Brain microvascular endothelial cell (primary cell): ENCODE data around the gene TPRN.
A peak's percentile ranks its signal among the peaks of the same experiment; 100 is the strongest.

ENCODE experiments used
- DNase-seq: peaks from one replicate; pipeline ENCODE4 v3.0.0-alpha.2; 2020
- H3K27ac ChIP-seq: fragments of 250-450 bp; sonication (Bioruptor Pico); 2 replicates; pipeline ENCODE4 v1.5.1; 2020; ENCODE audit warnings: mild to moderate bottlenecking, moderate library complexity
- H3K27me3 ChIP-seq: fragments of 250-450 bp; sonication (Bioruptor Pico); replicated peaks from 2 replicates; pipeline ENCODE4 v1.5.1; 2020; ENCODE audit warnings: mild to moderate bottlenecking
- H3K36me3 ChIP-seq: fragments of 250-450 bp; sonication (Bioruptor Pico); replicated peaks from 2 replicates; pipeline ENCODE4 v1.5.1; 2020; ENCODE audit warnings: mild to moderate bottlenecking
- H3K4me3 ChIP-seq: 2 replicates; pipeline ENCODE4 v1.5.1; 2011; ENCODE audit warnings: low read depth, mild to moderate bottlenecking, control low read depth, low read length, moderate library complexity
- in situ Hi-C: cut with HindIII; loops from 2 replicates; pipeline ENCODE4 v1.10.0; 2017; ENCODE audit warnings: low sequenced_read_pairs, low pct_ligation_motif_present
- TF ChIP-seq, protein P1 (sequence below): IDR thresholded peaks from 2 replicates; pipeline ENCODE4 v1.5.1; 2011; ENCODE audit warnings: low read depth, mild to moderate bottlenecking, moderate library complexity, low read length, control low read depth, inconsistent platforms; ENCODE audit errors: missing control alignments

TPRN gene

DNA sequence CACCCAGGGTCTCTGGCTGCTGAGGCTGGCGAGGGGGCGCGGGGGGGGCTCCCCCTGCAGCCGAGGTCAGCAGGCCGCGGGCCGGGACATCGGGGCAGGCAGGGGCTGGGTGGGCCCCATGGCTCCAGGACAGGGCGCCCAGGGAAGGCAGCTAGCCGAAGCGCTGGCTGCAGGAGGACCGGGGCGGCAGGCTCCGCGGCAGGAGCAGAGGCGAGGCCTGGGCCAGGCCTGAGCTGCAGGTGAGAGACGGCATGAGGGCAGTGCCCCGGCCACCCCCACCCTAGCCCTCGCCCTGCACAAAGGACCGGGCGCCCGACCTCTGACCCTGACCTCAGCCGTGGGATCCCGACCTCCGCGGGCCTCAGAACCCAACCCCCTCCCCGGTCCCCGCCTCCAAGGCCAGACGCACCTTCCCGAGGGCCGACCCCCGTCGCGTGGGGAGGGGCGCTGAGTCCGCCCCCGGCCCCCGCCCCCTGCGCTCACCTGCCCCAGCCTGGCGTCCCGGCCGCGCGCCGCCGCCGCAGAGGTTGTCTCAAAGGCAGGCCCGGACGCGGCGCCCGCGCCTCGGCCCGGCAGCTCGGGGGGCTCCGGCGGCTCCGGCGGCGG is 21.1 kb upstream of the TPRN start:
- DNase-seq: no peak
- Histone ChIP-seq H3K27ac (no peak overlapping the region), H3K36me3 (peaks cover 2% of the 10 kb centered on the region), H3K4me3 (no peak overlapping the region), H3K27me3 (no peaks in the 10 kb centered on the region)
- TF ChIP-seq, protein P1, sequence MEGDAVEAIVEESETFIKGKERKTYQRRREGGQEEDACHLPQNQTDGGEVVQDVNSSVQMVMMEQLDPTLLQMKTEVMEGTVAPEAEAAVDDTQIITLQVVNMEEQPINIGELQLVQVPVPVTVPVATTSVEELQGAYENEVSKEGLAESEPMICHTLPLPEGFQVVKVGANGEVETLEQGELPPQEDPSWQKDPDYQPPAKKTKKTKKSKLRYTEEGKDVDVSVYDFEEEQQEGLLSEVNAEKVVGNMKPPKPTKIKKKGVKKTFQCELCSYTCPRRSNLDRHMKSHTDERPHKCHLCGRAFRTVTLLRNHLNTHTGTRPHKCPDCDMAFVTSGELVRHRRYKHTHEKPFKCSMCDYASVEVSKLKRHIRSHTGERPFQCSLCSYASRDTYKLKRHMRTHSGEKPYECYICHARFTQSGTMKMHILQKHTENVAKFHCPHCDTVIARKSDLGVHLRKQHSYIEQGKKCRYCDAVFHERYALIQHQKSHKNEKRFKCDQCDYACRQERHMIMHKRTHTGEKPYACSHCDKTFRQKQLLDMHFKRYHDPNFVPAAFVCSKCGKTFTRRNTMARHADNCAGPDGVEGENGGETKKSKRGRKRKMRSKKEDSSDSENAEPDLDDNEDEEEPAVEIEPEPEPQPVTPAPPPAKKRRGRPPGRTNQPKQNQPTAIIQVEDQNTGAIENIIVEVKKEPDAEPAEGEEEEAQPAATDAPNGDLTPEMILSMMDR: no peak
- in situ Hi-C loops: no loop called here

DNA sequence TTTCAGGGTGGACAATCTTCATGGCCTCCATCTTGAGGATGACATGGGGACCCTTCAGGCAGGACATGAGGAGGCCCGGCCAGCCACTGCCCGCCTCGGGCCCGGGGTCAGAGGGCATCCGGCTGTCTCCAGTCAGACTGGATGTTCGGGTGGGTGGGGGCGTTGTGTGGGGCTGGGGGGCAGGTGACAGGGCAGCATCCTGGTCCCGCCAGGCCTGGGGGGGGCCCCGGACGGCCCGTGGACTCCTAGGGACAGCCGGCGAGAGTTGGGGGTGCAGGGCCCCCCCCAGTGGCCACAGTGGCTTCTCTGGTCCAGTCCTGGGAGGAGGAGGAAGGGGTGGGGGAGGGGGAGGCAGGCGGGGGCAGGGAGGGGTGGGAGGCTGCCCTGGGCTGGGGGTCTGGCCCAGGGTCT is 20.6 kb upstream of the TPRN start:
- Histone ChIP-seq H3K27ac (no peak overlapping the region), H3K36me3 (peaks cover 2% of the 10 kb centered on the region), H3K4me3 (no peak overlapping the region), H3K27me3 (no peaks in the 10 kb centered on the region)
- TF ChIP-seq, protein P1: no peak
- in situ Hi-C loops: no loop called here
- DNase-seq: no peak

DNA sequence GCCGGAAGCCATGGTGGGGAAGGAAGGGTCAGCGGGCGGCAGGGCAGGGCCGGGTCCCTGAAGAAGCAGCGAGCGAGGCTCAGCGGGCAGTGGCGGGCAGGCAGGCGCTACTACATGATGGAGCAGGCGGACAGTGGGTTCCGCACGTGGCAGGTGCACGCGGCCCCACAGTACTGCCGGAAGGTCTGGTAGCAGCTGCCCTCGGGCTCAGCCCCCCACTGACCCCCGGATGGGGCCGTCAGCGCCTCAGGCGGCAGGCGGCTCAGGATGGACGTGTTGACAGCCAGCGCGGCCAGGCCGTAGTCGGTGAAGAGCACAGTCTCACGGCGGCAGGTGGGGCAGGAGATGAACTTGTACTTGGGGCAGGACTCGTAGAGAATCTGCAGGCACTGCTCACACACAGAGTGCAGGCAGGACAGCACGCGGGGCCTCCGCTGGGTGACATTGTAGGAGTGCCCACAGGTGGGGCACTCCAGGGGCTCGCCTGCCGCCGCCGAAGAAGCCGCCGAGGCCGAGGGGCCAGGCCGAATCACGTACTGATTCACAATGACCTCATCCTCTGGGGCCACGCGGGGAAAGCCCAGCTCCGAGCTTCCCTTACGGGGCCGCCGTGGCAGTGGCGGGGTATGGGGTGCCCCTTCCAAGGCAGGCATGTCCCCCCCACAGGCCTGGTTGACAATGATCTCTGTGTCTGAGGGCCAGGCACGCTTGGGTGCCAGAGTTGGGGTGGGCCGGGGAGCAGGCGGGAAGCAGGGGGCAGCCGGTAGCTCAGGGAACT is 20.0 kb upstream of the TPRN start:
- TF ChIP-seq, protein P1: no peak
- DNase-seq: no peak
- Histone ChIP-seq H3K4me3 (no peak overlapping the region), H3K27ac (no peak overlapping the region), H3K27me3 (no peaks in the 10 kb centered on the region), H3K36me3 (peaks cover 2% of the 10 kb centered on the region)
- in situ Hi-C loops: no loop called here

DNA sequence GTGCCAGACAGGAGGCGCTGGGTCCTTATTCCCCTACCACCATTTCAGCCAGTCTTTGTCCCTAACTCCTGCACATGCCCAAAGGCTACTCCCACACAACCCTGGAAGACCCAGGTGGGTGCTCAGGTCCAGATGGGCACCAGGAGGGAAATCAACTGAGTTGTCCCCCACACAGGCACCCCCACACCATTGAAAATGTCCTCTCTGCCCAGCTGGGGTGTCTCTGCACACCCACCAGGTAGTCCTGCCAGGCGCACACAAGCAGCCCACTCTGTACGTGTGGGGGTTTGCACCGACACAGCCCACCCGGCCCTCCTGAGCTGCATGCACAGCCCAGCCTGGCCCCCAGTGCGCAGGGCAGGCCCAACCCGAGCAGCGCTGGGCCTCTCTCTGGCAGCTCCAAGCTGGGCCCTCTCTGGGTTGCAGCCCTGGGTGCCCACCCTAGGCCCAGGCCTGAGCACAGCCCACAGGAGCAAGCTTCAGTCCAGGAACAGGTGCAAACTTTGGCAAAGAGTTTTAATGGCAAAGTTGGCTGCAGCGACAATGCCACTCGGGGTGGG is 19.3 kb upstream of the TPRN start:
- Histone ChIP-seq H3K4me3 (no peak overlapping the region), H3K36me3 (peaks cover 2% of the 10 kb centered on the region), H3K27me3 (no peaks in the 10 kb centered on the region), H3K27ac (no peak overlapping the region)
- no peak for DNase-seq
- TF ChIP-seq, protein P1: no peak
- in situ Hi-C loops: no loop called here

DNA sequence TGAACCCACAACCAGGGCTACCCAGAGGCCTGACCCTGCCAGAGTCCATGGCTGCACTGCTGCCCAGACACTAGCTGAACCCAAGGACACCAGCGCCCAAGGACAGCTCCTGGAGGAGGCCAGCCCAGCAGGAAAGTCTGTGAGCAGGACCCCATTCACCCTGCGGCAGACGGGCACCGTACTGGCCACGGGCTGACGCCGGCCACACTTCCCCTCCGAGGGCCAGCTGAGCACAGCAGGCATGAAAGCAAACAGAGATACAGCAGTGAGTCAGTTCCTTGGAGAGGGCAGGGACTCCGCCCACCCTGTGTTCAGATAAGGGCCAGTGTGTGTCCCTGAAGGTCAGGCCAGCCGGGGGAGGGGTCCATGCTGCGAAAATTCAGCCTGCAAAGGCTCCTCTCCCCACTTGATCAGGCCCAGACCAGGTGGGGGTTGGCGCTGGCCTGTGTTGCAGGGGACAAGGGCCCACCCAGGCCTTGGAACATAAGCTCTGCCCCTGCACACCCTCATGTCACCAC is 18.3 kb upstream of the TPRN start:
- in situ Hi-C loops: no loop called here
- Histone ChIP-seq H3K4me3 (no peak overlapping the region), H3K36me3 (peaks cover 2% of the 10 kb centered on the region), H3K27ac (no peak overlapping the region), H3K27me3 (no peaks in the 10 kb centered on the region)
- TF ChIP-seq, protein P1: no peak
- peak; percentile 67 for DNase-seq
